ENCODE data around the gene MEI1. TPM values are rescaled to one million over a fixed set of nuclear protein-coding genes. Genes with fewer than 3 reads are reported as not detected.
A peak's percentile ranks its signal among the peaks of the same experiment; 100 is the strongest.

MEI1 gene
- total and polyA plus RNA-seq, 2 experiments from 2014 or later = 1.1 to 5.6 TPM

GRCh38 chr22:41695211-41695610 is 4.1 kb upstream of the MEI1 start:
- Histone ChIP-seq H3K4me1 (ENCODE audit: low read depth) (peaks cover 5% of the 10 kb centered on the region), H3K9me3 (ENCODE audit: low read depth) (no peaks in the 10 kb centered on the region), H3K27ac (no peak overlapping the region), H3K4me3 (no peak overlapping the region), H3K27me3 (no peaks in the 10 kb centered on the region), H3K36me3 (no peaks in the 10 kb centered on the region)
- no peak for TF ChIP-seq CTCF (IDR thresholded peaks at IDR 0.05; ENCODE audit: low read depth, low read length)
- DNase-seq (ENCODE audit: low read depth in 1 of 2, low spot score in 1 of 2) = no peak

GRCh38 chr22:41696703-41697102 is 2.6 kb upstream of the MEI1 start:
- H3K4me1 ChIP-seq (ENCODE audit: low read depth) = peaks cover 5% of the 10 kb centered on the region

GRCh38 chr22:41697126-41697775 is 2.1 kb upstream of the MEI1 start:
- DNase-seq (ENCODE audit: low read depth in 1 of 2, low spot score in 1 of 2) = peak; percentile 92 to 96
- no peaks in the 10 kb centered on the region for H3K27me3 ChIP-seq
- no peak overlapping the region for H3K4me3 ChIP-seq
- H3K9me3 ChIP-seq (ENCODE audit: low read depth) = no peaks in the 10 kb centered on the region
- no peaks in the 10 kb centered on the region for H3K36me3 ChIP-seq
- H3K4me1 ChIP-seq (ENCODE audit: low read depth) = peaks cover 5% of the 10 kb centered on the region
- TF ChIP-seq CTCF (IDR thresholded peaks at IDR 0.05; ENCODE audit: low read depth, low read length) = peak; percentile 99
- H3K27ac ChIP-seq = peak overlapping the region; percentile 62

More at GRCh38 chr22:41696703-41697102, 2.6 kb upstream of the MEI1 start:
- Histone ChIP-seq H3K9me3 (ENCODE audit: low read depth) (no peaks in the 10 kb centered on the region), H3K36me3 (no peaks in the 10 kb centered on the region), H3K27me3 (no peaks in the 10 kb centered on the region), H3K27ac (peak overlapping the region; percentile 62), H3K4me3 (no peak overlapping the region)
- no peak for TF ChIP-seq CTCF (IDR thresholded peaks at IDR 0.05; ENCODE audit: low read depth, low read length)
- DNase-seq (ENCODE audit: low read depth in 1 of 2, low spot score in 1 of 2) = no peak

GRCh38 chr22:41700108-41700364 is 733 bp downstream of the MEI1 start:
- no peak for TF ChIP-seq CTCF (IDR thresholded peaks at IDR 0.05; ENCODE audit: low read depth, low read length)
- Histone ChIP-seq H3K36me3 (no peaks in the 10 kb centered on the region), H3K4me1 (ENCODE audit: low read depth) (peaks cover 5% of the 10 kb centered on the region), H3K27me3 (no peaks in the 10 kb centered on the region), H3K4me3 (no peak overlapping the region), H3K27ac (no peak overlapping the region), H3K9me3 (ENCODE audit: low read depth) (no peaks in the 10 kb centered on the region)
- no peak for DNase-seq (ENCODE audit: low read depth in 1 of 2, low spot score in 1 of 2)

- Histone ChIP-seq H3K27ac (no peak overlapping the region), H3K4me3 (no peak overlapping the region), H3K27me3 (no peaks in the 10 kb centered on the region), H3K36me3 (no peaks in the 10 kb centered on the region), H3K4me1 (ENCODE audit: low read depth) (peaks cover 2% of the 10 kb centered on the region), H3K9me3 (ENCODE audit: low read depth) (no peaks in the 10 kb centered on the region)
- no peak for DNase-seq (ENCODE audit: low read depth in 1 of 2, low spot score in 1 of 2)
- TF ChIP-seq CTCF (IDR thresholded peaks at IDR 0.05; ENCODE audit: low read depth, low read length) = no peak
These were observed 3.5 kb downstream of the MEI1 start for GRCh38 chr22:41702763-41703162.
